Mucosa of rectum (tissue), 2 donors: ENCODE results near the gene TGFB1I1.

Source experiments
- H3K27ac ChIP-seq, 2 donors: one replicate each; pipeline ENCODE4 v1.7.0; 2013; ENCODE audit warnings: inconsistent platforms in 2 of 2, low read depth in 2 of 2, low read length in 2 of 2
- H3K27me3 ChIP-seq, 2 donors: one replicate each; pipeline ENCODE4 v1.7.0; 2013; ENCODE audit warnings: low read length in 2 of 2; ENCODE audit not compliant: control insufficient read depth in 2 of 2, insufficient read depth in 2 of 2
- H3K36me3 ChIP-seq, 2 donors: one replicate each; pipeline ENCODE4 v1.7.0; 2013; ENCODE audit warnings: low read length in 2 of 2; ENCODE audit not compliant: control insufficient read depth in 2 of 2, insufficient read depth in 2 of 2
- H3K4me1 ChIP-seq, 2 donors: one replicate each; pipeline ENCODE4 v1.7.0; 2013; ENCODE audit warnings: low read length in 2 of 2, mild to moderate bottlenecking in 1 of 2; ENCODE audit not compliant: control insufficient read depth in 2 of 2, insufficient read depth in 2 of 2
- H3K4me3 ChIP-seq, 2 donors: one replicate each; pipeline ENCODE4 v1.7.0; 2013; ENCODE audit warnings: low read length in 2 of 2
- H3K9ac ChIP-seq, 2 donors: one replicate each; pipeline ENCODE4 v1.7.0; 2013; ENCODE audit warnings: low read length in 2 of 2, low read depth in 1 of 2, mild to moderate bottlenecking in 1 of 2
- H3K9me3 ChIP-seq, 2 donors: one replicate each; pipeline ENCODE4 v1.7.0; 2013; ENCODE audit warnings: low read length in 2 of 2; ENCODE audit not compliant: control insufficient read depth in 2 of 2
- donor health status: healthy.
- donor health status: Normal muscosa, but diverticular disease.

The TGFB1I1 gene

DNA sequence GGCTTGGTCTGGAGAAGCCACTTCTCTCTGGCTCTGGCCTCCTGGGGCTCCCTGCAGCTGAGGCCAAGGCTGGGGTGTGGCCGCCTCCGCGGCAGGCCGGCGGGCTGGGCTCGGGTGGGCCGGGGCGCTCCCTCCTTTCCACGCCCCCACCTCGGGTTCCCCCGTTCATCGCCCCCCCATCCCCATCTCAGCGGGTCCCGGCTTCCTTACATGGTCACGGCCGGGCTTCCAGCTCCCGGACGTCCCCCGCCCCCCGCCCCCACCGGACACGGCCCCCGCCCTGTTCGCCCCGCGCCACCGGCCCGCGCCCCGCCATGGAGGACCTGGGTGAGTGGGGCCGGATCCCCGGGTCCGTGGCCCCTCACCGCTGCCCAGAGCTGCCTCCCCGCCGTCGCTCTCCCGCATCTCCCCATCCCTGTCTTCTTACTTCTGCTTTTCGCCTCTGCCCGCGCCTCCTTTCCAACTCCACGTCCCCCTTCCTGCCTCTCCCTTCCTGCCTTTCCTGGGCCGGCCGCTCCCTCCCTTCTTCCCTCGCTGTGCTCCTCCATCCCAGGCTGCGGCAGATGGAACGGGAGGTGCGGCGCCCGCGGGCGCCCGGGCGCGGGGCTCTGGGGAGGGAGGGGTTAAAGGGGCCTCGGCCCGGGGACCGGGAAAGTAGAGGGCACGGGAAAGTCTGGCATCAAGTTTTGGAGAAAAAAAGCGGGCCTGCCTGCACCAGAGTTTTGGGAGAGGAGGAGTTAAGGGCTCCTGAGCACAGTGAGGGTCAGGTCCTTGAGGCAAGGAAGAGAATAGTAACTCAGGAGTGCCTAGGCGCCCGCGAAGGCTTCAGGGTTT lies at the start of gene TGFB1I1:
Gene TGFB1I1 (plus strand): TSS at position 278 of the 834 bp plus-strand sequence. CDS start 37 bp downstream, at position 315.
- Histone ChIP-seq H3K27me3 (no peaks in the 10 kb centered on the region), H3K4me1 (peaks cover 16 to 19% of the 10 kb centered on the region in 2 donors), H3K27ac (peak within 1 kb of the TSS; percentile 84 to 85), H3K4me3 (peak within 1 kb of the TSS; percentile 65 to 72), H3K36me3 (peaks cover 0 to 1% of the 10 kb centered on the region in 2 donors), H3K9ac (peak within 1 kb of the TSS; percentile 72 to 73), H3K9me3 (no peaks in the 10 kb centered on the region)

DNA sequence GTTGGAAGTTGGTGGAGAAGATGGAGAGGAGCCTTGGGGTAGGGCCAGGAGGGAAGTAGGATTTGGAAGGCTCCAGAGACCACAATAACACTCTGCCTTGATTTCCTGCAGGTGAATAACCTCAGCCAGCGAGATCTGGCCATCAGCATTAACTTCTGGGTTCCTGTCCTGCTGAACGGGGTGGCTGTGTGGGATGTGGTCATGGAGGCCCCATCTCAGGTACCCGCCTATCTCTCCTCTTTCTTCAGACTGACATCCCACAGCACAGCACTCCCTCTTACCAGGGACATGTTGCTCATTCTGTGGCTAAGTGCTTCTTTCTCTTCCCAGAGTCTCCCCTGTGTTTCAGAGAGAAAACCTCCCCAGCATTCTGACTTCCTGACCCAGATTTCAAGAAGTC lies 48.7 kb upstream of the TGFB1I1 start:
- H3K27ac ChIP-seq, result no peak overlapping the region
- H3K9ac ChIP-seq, result no peak overlapping the region
- H3K36me3 ChIP-seq, result no peaks in the 10 kb centered on the region
- H3K27me3 ChIP-seq, result peaks cover 2 to 8% of the 10 kb centered on the region in 2 donors
- H3K4me1 ChIP-seq, result peaks cover 2 to 3% of the 10 kb centered on the region in 2 donors
- no peak overlapping the region for H3K4me3 ChIP-seq
- no peaks in the 10 kb centered on the region for H3K9me3 ChIP-seq

- Histone ChIP-seq H3K9ac (no peak overlapping the region), H3K4me1 (peaks cover 2 to 3% of the 10 kb centered on the region in 2 donors), H3K9me3 (no peaks in the 10 kb centered on the region), H3K36me3 (no peaks in the 10 kb centered on the region), H3K27ac (no peak overlapping the region), H3K27me3 (peaks cover 0 to 8% of the 10 kb centered on the region in 2 donors), H3K4me3 (no peak overlapping the region)
Observed at GRCh38 chr16:31423801-31424200, 48.2 kb upstream of the TGFB1I1 start.

DNA sequence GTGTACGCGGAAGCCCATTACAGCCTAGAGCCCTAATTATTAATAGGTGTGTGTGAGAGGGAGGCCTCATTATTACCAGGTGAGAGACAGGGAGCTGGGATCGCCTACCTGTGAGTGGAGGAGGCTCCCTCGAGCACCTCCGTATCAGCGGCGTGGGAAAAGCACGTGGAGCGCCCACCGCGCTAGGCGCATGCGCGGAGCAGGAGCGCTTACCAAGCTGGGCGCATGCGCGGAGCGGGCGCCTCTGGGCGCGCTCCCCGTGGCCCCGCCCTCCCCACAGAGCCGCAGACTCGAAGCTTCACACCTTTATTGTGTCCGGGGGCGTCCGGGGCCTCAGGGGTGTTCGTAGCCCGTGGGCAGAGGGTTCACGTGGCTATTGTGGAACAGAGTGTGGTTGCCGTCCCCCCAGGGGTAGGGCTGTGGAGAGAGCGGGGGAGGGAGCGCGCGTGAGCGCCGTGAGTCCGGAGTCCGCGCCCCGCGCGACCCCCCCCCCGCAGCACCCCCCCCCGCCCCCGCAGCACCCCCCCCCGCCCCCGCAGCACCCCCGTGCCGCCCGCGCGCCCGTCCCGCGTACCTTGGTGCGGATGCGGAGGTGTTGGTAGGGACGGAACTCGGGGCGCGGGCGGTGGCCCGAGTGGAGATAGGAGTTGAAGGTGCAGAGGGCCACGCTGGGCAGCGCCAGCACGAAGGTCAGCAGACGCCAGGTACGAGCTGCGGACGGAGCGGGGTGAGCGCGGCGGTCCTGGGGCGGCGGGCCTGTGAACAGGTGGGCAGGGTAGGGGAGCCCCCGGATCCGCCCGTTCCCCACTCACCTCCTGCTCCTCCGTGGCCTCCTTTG lies 44.3 kb upstream of the TGFB1I1 start:
- Histone ChIP-seq H3K27me3 (peaks cover 0 to 8% of the 10 kb centered on the region in 2 donors), H3K4me3 (peak overlapping the region; percentile 13 to 30), H3K9me3 (no peaks in the 10 kb centered on the region), H3K27ac (no peak overlapping the region), H3K4me1 (peaks cover 2 to 3% of the 10 kb centered on the region in 2 donors), H3K9ac (no peak overlapping the region), H3K36me3 (no peaks in the 10 kb centered on the region)

DNA sequence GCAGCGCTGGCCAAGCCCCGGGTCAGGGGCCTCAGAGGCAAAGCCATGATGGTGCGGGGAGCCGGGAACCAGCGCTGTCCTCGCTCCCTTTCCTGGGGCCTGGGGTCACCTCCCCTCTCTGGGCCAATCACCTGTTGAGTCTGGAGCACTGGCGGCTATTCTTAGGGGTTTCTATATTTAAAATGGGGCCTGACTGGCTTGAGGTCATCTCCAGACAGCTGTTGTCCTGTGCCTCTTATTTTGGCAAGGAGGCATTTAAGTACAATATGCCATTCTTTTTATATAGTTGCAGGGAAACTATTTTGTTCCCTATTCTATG lies 43.7 kb upstream of the TGFB1I1 start, which contains the start of gene COX6A2:
Gene COX6A2 (minus strand): TSS at position 82 of the 319 bp plus-strand sequence. CDS start 35 bp downstream, at position 47.
- Histone ChIP-seq H3K27ac (no peak within 1 kb of the TSS), H3K4me3 (peak within 1 kb of the TSS; percentile 13 to 30), H3K4me1 (peaks cover 2 to 3% of the 10 kb centered on the region in 2 donors), H3K36me3 (no peaks in the 10 kb centered on the region), H3K27me3 (peaks cover 0 to 8% of the 10 kb centered on the region in 2 donors), H3K9ac (no peak within 1 kb of the TSS), H3K9me3 (no peaks in the 10 kb centered on the region)

DNA sequence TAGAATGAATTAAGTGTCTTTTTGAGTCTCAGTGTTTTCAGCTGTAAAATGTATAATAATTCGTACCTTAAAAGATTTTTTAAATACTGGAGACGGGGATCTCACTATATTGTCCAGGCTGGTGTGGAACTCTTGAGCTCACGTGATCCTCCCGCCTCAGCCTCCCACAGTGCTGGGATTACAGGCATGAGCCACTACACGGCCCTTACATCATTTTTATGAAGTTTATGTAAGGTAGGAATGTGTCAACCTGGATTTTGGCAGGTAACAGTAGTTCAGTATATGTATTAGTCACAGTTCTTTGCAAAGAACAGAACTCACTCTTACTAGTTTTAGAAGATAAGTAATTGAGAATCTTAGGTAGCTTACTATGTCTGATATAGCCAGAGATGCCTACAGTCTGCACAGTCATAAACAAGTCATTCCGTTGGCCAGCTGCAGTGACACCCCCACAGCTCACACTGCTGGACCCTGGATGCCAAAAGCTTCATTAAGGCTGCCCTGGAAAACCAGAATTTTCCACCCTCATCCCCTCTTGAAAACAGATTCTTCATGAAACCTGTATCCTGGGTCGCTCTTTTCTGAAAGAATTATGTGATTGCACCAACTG lies 43.2 kb upstream of the TGFB1I1 start:
- H3K4me1 ChIP-seq, result peaks cover 2 to 3% of the 10 kb centered on the region in 2 donors
- no peaks in the 10 kb centered on the region for H3K36me3 ChIP-seq
- no peak overlapping the region for H3K27ac ChIP-seq
- H3K4me3 ChIP-seq, result no peak overlapping the region
- H3K9me3 ChIP-seq, result no peaks in the 10 kb centered on the region
- H3K27me3 ChIP-seq, result peaks cover 0 to 6% of the 10 kb centered on the region in 2 donors
- H3K9ac ChIP-seq, result no peak overlapping the region

- H3K9me3 ChIP-seq, result no peaks in the 10 kb centered on the region
- H3K9ac ChIP-seq, result no peak overlapping the region
- no peaks in the 10 kb centered on the region for H3K36me3 ChIP-seq
- H3K4me3 ChIP-seq, result no peak overlapping the region
- no peak overlapping the region for H3K27ac ChIP-seq
- peaks cover 2 to 3% of the 10 kb centered on the region in 2 donors for H3K4me1 ChIP-seq
- H3K27me3 ChIP-seq, result peaks cover 0 to 4% of the 10 kb centered on the region in 2 donors
Observed at GRCh38 chr16:31429314-31429713, 42.6 kb upstream of the TGFB1I1 start.

GRCh38 chr16:31429796-31430195 lies 42.2 kb upstream of the TGFB1I1 start:
- Histone ChIP-seq H3K36me3 (no peaks in the 10 kb centered on the region), H3K4me1 (peaks cover 2 to 3% of the 10 kb centered on the region in 2 donors), H3K4me3 (no peak overlapping the region), H3K9ac (no peak overlapping the region), H3K27me3 (peaks cover 0 to 4% of the 10 kb centered on the region in 2 donors), H3K9me3 (no peaks in the 10 kb centered on the region), H3K27ac (no peak overlapping the region)

DNA sequence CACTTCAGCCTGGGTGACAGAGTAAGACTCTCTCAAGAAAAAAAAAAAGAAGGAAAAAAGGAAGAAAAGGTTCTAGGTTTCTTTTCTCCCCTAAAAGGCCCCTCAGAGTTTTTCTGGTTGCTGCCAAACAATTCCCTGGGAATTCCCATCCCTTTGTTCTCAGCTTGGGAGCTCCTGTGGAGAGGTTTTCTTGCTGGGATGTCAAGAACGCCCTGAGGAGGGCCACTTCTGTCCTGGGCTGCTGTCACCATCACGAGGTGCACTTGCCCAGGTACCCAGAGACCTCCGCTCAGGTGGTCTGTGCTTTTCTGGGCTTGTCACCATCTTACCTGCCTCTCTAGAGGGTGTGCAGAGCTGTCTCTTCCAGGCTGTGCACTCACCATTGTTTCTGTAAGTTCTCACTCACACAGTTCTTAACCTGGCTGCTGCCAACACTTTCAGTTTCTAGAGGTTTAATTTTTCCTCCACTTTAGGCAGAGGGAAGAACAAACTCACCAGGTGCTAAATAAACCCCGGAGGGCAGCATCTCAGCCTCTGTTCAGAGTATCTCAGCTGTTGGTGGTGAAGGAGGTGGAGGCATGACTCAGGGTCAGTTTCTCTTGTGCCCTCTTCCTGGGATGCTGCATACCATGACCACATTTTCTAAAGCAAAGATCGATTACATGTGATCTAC lies 41.4 kb upstream of the TGFB1I1 start:
- Histone ChIP-seq H3K27me3 (peaks cover 0 to 4% of the 10 kb centered on the region in 2 donors), H3K4me1 (peaks cover 2 to 3% of the 10 kb centered on the region in 2 donors), H3K9ac (no peak overlapping the region), H3K36me3 (no peaks in the 10 kb centered on the region), H3K27ac (no peak overlapping the region), H3K9me3 (no peaks in the 10 kb centered on the region), H3K4me3 (no peak overlapping the region)
